ENCODE data around the gene AUTS2. TPM values are rescaled to one million over a fixed set of nuclear protein-coding genes. Genes with fewer than 3 reads are reported as not detected.

Gene AUTS2
- total and polyA plus RNA-seq, 2 donors (not counting 1 experiment from before 2014, with no cell fraction given) = 0.60 to 9.1 TPM

DNA sequence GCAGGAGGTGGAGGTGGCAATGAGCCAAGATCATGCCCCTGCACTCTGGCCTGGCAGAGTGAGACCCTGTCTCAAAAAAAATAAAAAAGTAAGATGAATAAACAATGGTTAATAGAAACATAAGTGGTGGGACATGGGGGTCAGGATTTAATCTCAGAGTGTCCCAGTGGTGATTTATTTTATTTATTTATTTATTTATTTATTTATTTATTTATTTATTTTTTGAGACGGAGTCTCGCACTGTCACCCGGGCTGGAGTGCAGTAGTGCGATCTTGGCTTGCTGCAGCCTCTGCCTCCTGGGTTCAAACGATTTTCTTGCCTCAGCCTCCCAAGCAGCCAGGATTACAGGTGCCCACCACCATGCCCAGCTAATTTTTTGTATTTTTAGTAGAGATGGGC lies 1051.0 kb downstream of the AUTS2 start:
- TF ChIP-seq EZH2 (IDR thresholded peaks at IDR 0.05; ENCODE audit: low read length, missing control alignments) = no peak
- TF ChIP-seq, protein P1, sequence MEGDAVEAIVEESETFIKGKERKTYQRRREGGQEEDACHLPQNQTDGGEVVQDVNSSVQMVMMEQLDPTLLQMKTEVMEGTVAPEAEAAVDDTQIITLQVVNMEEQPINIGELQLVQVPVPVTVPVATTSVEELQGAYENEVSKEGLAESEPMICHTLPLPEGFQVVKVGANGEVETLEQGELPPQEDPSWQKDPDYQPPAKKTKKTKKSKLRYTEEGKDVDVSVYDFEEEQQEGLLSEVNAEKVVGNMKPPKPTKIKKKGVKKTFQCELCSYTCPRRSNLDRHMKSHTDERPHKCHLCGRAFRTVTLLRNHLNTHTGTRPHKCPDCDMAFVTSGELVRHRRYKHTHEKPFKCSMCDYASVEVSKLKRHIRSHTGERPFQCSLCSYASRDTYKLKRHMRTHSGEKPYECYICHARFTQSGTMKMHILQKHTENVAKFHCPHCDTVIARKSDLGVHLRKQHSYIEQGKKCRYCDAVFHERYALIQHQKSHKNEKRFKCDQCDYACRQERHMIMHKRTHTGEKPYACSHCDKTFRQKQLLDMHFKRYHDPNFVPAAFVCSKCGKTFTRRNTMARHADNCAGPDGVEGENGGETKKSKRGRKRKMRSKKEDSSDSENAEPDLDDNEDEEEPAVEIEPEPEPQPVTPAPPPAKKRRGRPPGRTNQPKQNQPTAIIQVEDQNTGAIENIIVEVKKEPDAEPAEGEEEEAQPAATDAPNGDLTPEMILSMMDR (conservative IDR thresholded peaks at IDR 0.05 in 1 of 2, IDR thresholded peaks at IDR 0.05 in 1 of 2; ENCODE audit: low read depth in 1 of 2, low read length in 2 of 2) = no peak
- DNase-seq (ENCODE audit: low read depth in 2 of 2) = no peak
- no peaks in the 10 kb centered on the region for H4K20me1 ChIP-seq (ENCODE audit: control insufficient read depth, extremely low read depth, insufficient read depth, low read length)

DNA sequence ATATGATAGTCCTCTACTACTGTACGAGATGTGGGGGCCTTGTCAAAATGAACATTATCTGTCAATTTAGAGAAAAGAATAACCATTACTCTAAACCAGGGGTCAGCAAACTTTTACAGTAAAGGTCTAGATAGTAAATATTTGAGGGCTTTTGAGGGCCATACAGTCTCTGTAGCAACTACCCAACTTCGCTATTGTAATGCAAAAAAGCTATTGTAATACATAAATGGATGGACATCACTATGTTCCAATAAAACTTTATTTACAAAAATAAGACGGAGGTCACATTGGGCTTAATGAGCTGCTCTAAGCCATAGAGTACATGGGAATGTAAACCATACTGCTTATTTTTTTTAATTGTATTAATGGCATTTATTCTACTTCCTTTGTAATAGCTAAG lies 1055.9 kb downstream of the AUTS2 start:
- TF ChIP-seq, protein P1 (conservative IDR thresholded peaks at IDR 0.05 in 1 of 2, IDR thresholded peaks at IDR 0.05 in 1 of 2; ENCODE audit: low read depth in 1 of 2, low read length in 2 of 2) = no peak
- no peak for TF ChIP-seq EZH2 (IDR thresholded peaks at IDR 0.05; ENCODE audit: low read length, missing control alignments)
- Histone ChIP-seq H3K9ac (ENCODE audit: insufficient read depth, low read length) (no peak overlapping the region), H2AFZ (ENCODE audit: low read length) (no peak overlapping the region), H3K27me3 (ENCODE audit: control insufficient read depth, insufficient read depth, low read length) (no peaks in the 10 kb centered on the region), H4K20me1 (ENCODE audit: control insufficient read depth, extremely low read depth, insufficient read depth, low read length) (no peaks in the 10 kb centered on the region), H3K79me2 (ENCODE audit: control insufficient read depth, insufficient read depth, low read length) (no peaks in the 10 kb centered on the region), H3K4me1 (ENCODE audit: control insufficient read depth, extremely low read depth, insufficient read depth, low read length) (no peaks in the 10 kb centered on the region), H3K27ac (ENCODE audit: insufficient read depth, low read length) (no peak overlapping the region), H3K36me3 (ENCODE audit: control insufficient read depth, insufficient read depth, low read length) (no peaks in the 10 kb centered on the region), H3K4me3 (replicated peaks in 1 of 4; ENCODE audit: control extremely low read depth in 1 of 4, insufficient read depth in 1 of 4, low read depth in 3 of 4, low read length in 4 of 4) (no peak overlapping the region), H3K9me3 (ENCODE audit: control insufficient read depth, insufficient read depth, low read depth, low read length) (no peaks in the 10 kb centered on the region), H3K4me2 (ENCODE audit: extremely low read depth, insufficient read depth, low read length) (no peak overlapping the region)
- no peak for DNase-seq (ENCODE audit: low read depth in 2 of 2)

More for the DNA sequence above, 1051.0 kb downstream of the AUTS2 start:
- H3K27me3 ChIP-seq (ENCODE audit: control insufficient read depth, insufficient read depth, low read length) = no peaks in the 10 kb centered on the region
- H3K27ac ChIP-seq (ENCODE audit: insufficient read depth, low read length) = no peak overlapping the region
- H3K4me3 ChIP-seq (replicated peaks in 1 of 4; ENCODE audit: control extremely low read depth in 1 of 4, insufficient read depth in 1 of 4, low read depth in 3 of 4, low read length in 4 of 4) = no peak overlapping the region
- H3K36me3 ChIP-seq (ENCODE audit: control insufficient read depth, insufficient read depth, low read length) = no peaks in the 10 kb centered on the region
- H3K9ac ChIP-seq (ENCODE audit: insufficient read depth, low read length) = no peak overlapping the region
- no peaks in the 10 kb centered on the region for H3K4me1 ChIP-seq (ENCODE audit: control insufficient read depth, extremely low read depth, insufficient read depth, low read length)
- no peak overlapping the region for H2AFZ ChIP-seq (ENCODE audit: low read length)
- H3K4me2 ChIP-seq (ENCODE audit: extremely low read depth, insufficient read depth, low read length) = no peak overlapping the region
- H3K9me3 ChIP-seq (ENCODE audit: control insufficient read depth, insufficient read depth, low read depth, low read length) = no peaks in the 10 kb centered on the region
- no peaks in the 10 kb centered on the region for H3K79me2 ChIP-seq (ENCODE audit: control insufficient read depth, insufficient read depth, low read length)

DNA sequence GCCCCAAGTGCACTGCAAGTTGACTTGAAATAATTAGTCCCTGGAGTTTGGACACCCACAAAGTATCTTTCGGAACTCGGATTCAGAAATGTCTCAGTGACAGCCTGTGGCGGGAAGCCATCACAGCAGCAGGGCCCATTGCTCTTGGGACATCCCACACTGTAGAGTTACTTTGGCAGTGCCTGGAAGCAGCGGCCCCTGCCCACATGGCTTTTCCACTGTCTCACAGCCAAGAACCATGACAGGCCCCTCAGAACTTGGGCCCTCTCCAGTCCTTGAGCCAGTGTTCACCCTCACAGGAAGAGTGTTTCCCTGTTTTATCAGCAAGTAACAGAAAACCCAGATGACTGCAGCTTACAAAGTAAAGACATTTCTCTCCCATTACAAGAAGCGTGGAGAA lies 1056.7 kb downstream of the AUTS2 start:
- H3K27ac ChIP-seq (ENCODE audit: insufficient read depth, low read length) = no peak overlapping the region
- no peak for DNase-seq (ENCODE audit: low read depth in 2 of 2)
- TF ChIP-seq, protein P1 (conservative IDR thresholded peaks at IDR 0.05 in 1 of 2, IDR thresholded peaks at IDR 0.05 in 1 of 2; ENCODE audit: low read depth in 1 of 2, low read length in 2 of 2) = no peak
- no peak for TF ChIP-seq EZH2 (IDR thresholded peaks at IDR 0.05; ENCODE audit: low read length, missing control alignments)
- H2AFZ ChIP-seq (ENCODE audit: low read length) = no peak overlapping the region
- H3K4me3 ChIP-seq (replicated peaks in 1 of 4; ENCODE audit: control extremely low read depth in 1 of 4, insufficient read depth in 1 of 4, low read depth in 3 of 4, low read length in 4 of 4) = no peak overlapping the region
- no peaks in the 10 kb centered on the region for H3K27me3 ChIP-seq (ENCODE audit: control insufficient read depth, insufficient read depth, low read length)
- no peaks in the 10 kb centered on the region for H3K36me3 ChIP-seq (ENCODE audit: control insufficient read depth, insufficient read depth, low read length)
- no peaks in the 10 kb centered on the region for H3K79me2 ChIP-seq (ENCODE audit: control insufficient read depth, insufficient read depth, low read length)
- H3K4me1 ChIP-seq (ENCODE audit: control insufficient read depth, extremely low read depth, insufficient read depth, low read length) = no peaks in the 10 kb centered on the region
- no peaks in the 10 kb centered on the region for H4K20me1 ChIP-seq (ENCODE audit: control insufficient read depth, extremely low read depth, insufficient read depth, low read length)
- no peak overlapping the region for H3K9ac ChIP-seq (ENCODE audit: insufficient read depth, low read length)
- no peak overlapping the region for H3K4me2 ChIP-seq (ENCODE audit: extremely low read depth, insufficient read depth, low read length)
- no peaks in the 10 kb centered on the region for H3K9me3 ChIP-seq (ENCODE audit: control insufficient read depth, insufficient read depth, low read depth, low read length)
